Activated T-cell treated with anti-CD3 and anti-CD28 coated beads, Interleukin-2, amount 50 U/mL, for 4 hours (primary cell): Measurements from ENCODE around the gene WASF3. TPM values are rescaled to one million over a fixed set of nuclear protein-coding genes. Genes with fewer than 3 reads are reported as not detected.

Experiments used
- ATAC-seq, 2 donors: fragments of 200-7000 bp; cut with Tn5 transposase; one replicate each; pipeline ENCODE4 v1.10.0; 2021
- DNase-seq: peaks from one replicate; pipeline ENCODE4 v3.0.0-alpha.2; 2020
- H3K27me3 Mint-ChIP-seq: one replicate; pipeline ENCODE4 v1.8.0; 2021; ENCODE audit warnings: low read depth, mixed read lengths
- H3K36me3 Mint-ChIP-seq: one replicate; pipeline ENCODE4 v1.8.0; 2022; ENCODE audit warnings: mixed read lengths; ENCODE audit not compliant: insufficient read depth
- H3K4me1 Mint-ChIP-seq: one replicate; pipeline ENCODE4 v1.8.0; 2021; ENCODE audit warnings: low read depth, mixed read lengths
- H3K4me3 Mint-ChIP-seq: one replicate; pipeline ENCODE4 v1.8.0; 2021; ENCODE audit warnings: mild to moderate bottlenecking, moderate library complexity, mixed read lengths
- H3K9me3 Mint-ChIP-seq: one replicate; pipeline ENCODE4 v1.8.0; 2021; ENCODE audit warnings: mixed read lengths
- total RNA-seq, 3 donors: library from RNA; stranded (reverse); gene quantifications; one replicate each; pipeline ENCODE4 v1.2.1, GENCODE V29; 2021

The WASF3 gene
- total RNA-seq, 3 donors from 2014 or later = 0.14 to 0.33 (median 0.26) TPM

- no peak overlapping the region for H3K4me3 Mint-ChIP-seq
- ATAC-seq = no peak
- H3K9me3 Mint-ChIP-seq = no peaks in the 10 kb centered on the region
- no peaks in the 10 kb centered on the region for H3K36me3 Mint-ChIP-seq
- H3K27me3 Mint-ChIP-seq = peaks cover 10% of the 10 kb centered on the region
- H3K4me1 Mint-ChIP-seq = no peaks in the 10 kb centered on the region
- DNase-seq = no peak
These were observed 122.6 kb downstream of the WASF3 start for GRCh38 chr13:26680123-26680450.

GRCh38 chr13:26680572-26680971 lies 123.1 kb downstream of the WASF3 start:
- DNase-seq (no peak), ATAC-seq (no peak)
- H3K4me1 Mint-ChIP-seq = no peaks in the 10 kb centered on the region
- H3K9me3 Mint-ChIP-seq = no peaks in the 10 kb centered on the region
- no peak overlapping the region for H3K4me3 Mint-ChIP-seq
- peaks cover 10% of the 10 kb centered on the region for H3K27me3 Mint-ChIP-seq
- no peaks in the 10 kb centered on the region for H3K36me3 Mint-ChIP-seq

- H3K4me1 Mint-ChIP-seq = no peaks in the 10 kb centered on the region
- peaks cover 10% of the 10 kb centered on the region for H3K27me3 Mint-ChIP-seq
- ATAC-seq (no peak), DNase-seq (no peak)
- no peaks in the 10 kb centered on the region for H3K9me3 Mint-ChIP-seq
- no peaks in the 10 kb centered on the region for H3K36me3 Mint-ChIP-seq
- H3K4me3 Mint-ChIP-seq = no peak overlapping the region
These were observed 123.6 kb downstream of the WASF3 start for GRCh38 chr13:26681036-26681435.

- Mint-ChIP-seq H3K27me3 (peaks cover 10% of the 10 kb centered on the region), H3K4me3 (no peak overlapping the region), H3K4me1 (no peaks in the 10 kb centered on the region), H3K36me3 (no peaks in the 10 kb centered on the region), H3K9me3 (no peaks in the 10 kb centered on the region)
- no peak for DNase-seq
- no peak for ATAC-seq
These were observed 125.1 kb downstream of the WASF3 start for GRCh38 chr13:26682606-26683005.

GRCh38 chr13:26685606-26686005 lies 128.1 kb downstream of the WASF3 start:
- DNase-seq (no peak), ATAC-seq (no peak)
- H3K4me3 Mint-ChIP-seq = no peak overlapping the region
- H3K4me1 Mint-ChIP-seq = no peaks in the 10 kb centered on the region
- H3K9me3 Mint-ChIP-seq = peaks cover 8% of the 10 kb centered on the region
- peaks cover 2% of the 10 kb centered on the region for H3K27me3 Mint-ChIP-seq
- no peaks in the 10 kb centered on the region for H3K36me3 Mint-ChIP-seq

GRCh38 chr13:26686285-26686684 lies 128.8 kb downstream of the WASF3 start:
- H3K4me3 Mint-ChIP-seq = no peak overlapping the region
- ATAC-seq = no peak
- H3K4me1 Mint-ChIP-seq = no peaks in the 10 kb centered on the region
- H3K9me3 Mint-ChIP-seq = peaks cover 15% of the 10 kb centered on the region
- no peaks in the 10 kb centered on the region for H3K36me3 Mint-ChIP-seq
- no peak for DNase-seq
- H3K27me3 Mint-ChIP-seq = peaks cover 2% of the 10 kb centered on the region

- no peak for DNase-seq
- H3K36me3 Mint-ChIP-seq = no peaks in the 10 kb centered on the region
These were observed 130.8 kb downstream of the WASF3 start for GRCh38 chr13:26688286-26688685.

GRCh38 chr13:26688980-26689379 lies 131.5 kb downstream of the WASF3 start:
- H3K27me3 Mint-ChIP-seq = no peaks in the 10 kb centered on the region
- H3K4me3 Mint-ChIP-seq = no peak overlapping the region
- DNase-seq (no peak), ATAC-seq (no peak)
- peaks cover 21% of the 10 kb centered on the region for H3K9me3 Mint-ChIP-seq
- H3K36me3 Mint-ChIP-seq = no peaks in the 10 kb centered on the region
- no peaks in the 10 kb centered on the region for H3K4me1 Mint-ChIP-seq

More at GRCh38 chr13:26688286-26688685, 130.8 kb downstream of the WASF3 start:
- H3K4me1 Mint-ChIP-seq = no peaks in the 10 kb centered on the region
- H3K4me3 Mint-ChIP-seq = no peak overlapping the region
- ATAC-seq = no peak
- H3K27me3 Mint-ChIP-seq = peaks cover 2% of the 10 kb centered on the region
- H3K9me3 Mint-ChIP-seq = peaks cover 21% of the 10 kb centered on the region

GRCh38 chr13:26693749-26694463 lies 136.4 kb downstream of the WASF3 start:
- H3K9me3 Mint-ChIP-seq = peaks cover 21% of the 10 kb centered on the region
- peaks cover 10% of the 10 kb centered on the region for H3K27me3 Mint-ChIP-seq
- peaks cover 4% of the 10 kb centered on the region for H3K4me1 Mint-ChIP-seq
- no peak overlapping the region for H3K4me3 Mint-ChIP-seq
- DNase-seq (no peak), ATAC-seq (no peak)
- H3K36me3 Mint-ChIP-seq = no peaks in the 10 kb centered on the region

GRCh38 chr13:26694609-26695359 lies 137.3 kb downstream of the WASF3 start:
- Mint-ChIP-seq H3K36me3 (no peaks in the 10 kb centered on the region), H3K9me3 (peaks cover 18% of the 10 kb centered on the region), H3K4me3 (no peak overlapping the region), H3K4me1 (peaks cover 4% of the 10 kb centered on the region), H3K27me3 (peaks cover 10% of the 10 kb centered on the region)
- ATAC-seq (no peak), DNase-seq (no peak)

GRCh38 chr13:26695360-26695705 lies 137.8 kb downstream of the WASF3 start:
- H3K4me3 Mint-ChIP-seq = no peak overlapping the region
- H3K9me3 Mint-ChIP-seq = peaks cover 13% of the 10 kb centered on the region
- DNase-seq (no peak), ATAC-seq (no peak)
- H3K27me3 Mint-ChIP-seq = peaks cover 10% of the 10 kb centered on the region
- peaks cover 4% of the 10 kb centered on the region for H3K4me1 Mint-ChIP-seq
- H3K36me3 Mint-ChIP-seq = no peaks in the 10 kb centered on the region

GRCh38 chr13:26695891-26696311 lies 138.4 kb downstream of the WASF3 start:
- Mint-ChIP-seq H3K4me1 (peaks cover 4% of the 10 kb centered on the region), H3K36me3 (no peaks in the 10 kb centered on the region), H3K27me3 (peaks cover 10% of the 10 kb centered on the region), H3K4me3 (no peak overlapping the region), H3K9me3 (peaks cover 10% of the 10 kb centered on the region)
- no peak for DNase-seq
- no peak for ATAC-seq

GRCh38 chr13:26697069-26697955 lies 139.8 kb downstream of the WASF3 start:
- H3K27me3 Mint-ChIP-seq = peaks cover 10% of the 10 kb centered on the region
- no peaks in the 10 kb centered on the region for H3K9me3 Mint-ChIP-seq
- no peak for ATAC-seq
- no peak for DNase-seq
- H3K4me3 Mint-ChIP-seq = no peak overlapping the region
- no peaks in the 10 kb centered on the region for H3K36me3 Mint-ChIP-seq
- peaks cover 4% of the 10 kb centered on the region for H3K4me1 Mint-ChIP-seq

- Mint-ChIP-seq H3K9me3 (no peaks in the 10 kb centered on the region), H3K4me1 (peaks cover 4% of the 10 kb centered on the region), H3K27me3 (peaks cover 12% of the 10 kb centered on the region), H3K4me3 (no peak overlapping the region), H3K36me3 (no peaks in the 10 kb centered on the region)
- DNase-seq = peak; percentile 76
- ATAC-seq = peak; percentile 84 to 88
These were observed 141.1 kb downstream of the WASF3 start for GRCh38 chr13:26698392-26699196.
